Measurements from ENCODE around the gene SLC25A12.
"Not testable (repeated sequence)": the region's sequence is repeated elsewhere in the genome, so short reads cannot be mapped to it uniquely, and the experiment has no call there.

SLC25A12 gene

GRCh38 chr2:171913517-171913916 lies 19.5 kb upstream of the SLC25A12 start:
- no peak overlapping the region for H2AFZ ChIP-seq (ENCODE audit: low read length, unreplicated experiment)

DNA sequence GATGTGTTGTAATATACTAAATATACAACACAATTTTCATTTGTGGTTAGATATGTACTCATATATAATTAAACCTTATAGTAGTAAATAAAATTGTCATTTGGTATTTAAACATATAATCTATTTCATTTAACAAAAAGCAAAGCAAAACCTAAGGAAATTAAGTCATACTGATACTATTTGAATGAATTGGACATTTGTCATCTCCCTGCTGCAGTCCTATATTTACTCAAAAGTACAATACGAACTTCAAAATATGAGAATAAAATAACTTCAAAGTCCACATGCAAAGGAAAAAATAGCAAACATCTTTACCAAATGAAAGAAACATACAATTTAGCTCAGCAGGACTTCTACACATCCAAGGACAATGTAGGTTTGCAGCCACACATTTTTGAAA lies 16.4 kb upstream of the SLC25A12 start:
- Histone ChIP-seq H3K79me2 (ENCODE audit: control insufficient read depth, insufficient read depth, low read length, unreplicated experiment) (no peaks in the 10 kb centered on the region), H3K27ac (ENCODE audit: low read depth, low read length) (no peak overlapping the region), H3K36me3 (ENCODE audit: insufficient read depth, low read length) (no peaks in the 10 kb centered on the region), H3K27me3 (ENCODE audit: insufficient read depth, low read length) (no peaks in the 10 kb centered on the region), H2AFZ (ENCODE audit: low read length, unreplicated experiment) (no peak overlapping the region), H3K4me3 (ENCODE audit: low read depth, low read length) (no peak overlapping the region), H3K4me1 (ENCODE audit: control insufficient read depth, insufficient read depth, low read length, unreplicated experiment) (no peaks in the 10 kb centered on the region)

More at GRCh38 chr2:171913517-171913916, 19.5 kb upstream of the SLC25A12 start:
- Histone ChIP-seq H3K79me2 (ENCODE audit: control insufficient read depth, insufficient read depth, low read length, unreplicated experiment) (no peaks in the 10 kb centered on the region), H3K27ac (ENCODE audit: low read depth, low read length) (no peak overlapping the region), H3K27me3 (ENCODE audit: insufficient read depth, low read length) (no peaks in the 10 kb centered on the region), H3K4me1 (ENCODE audit: control insufficient read depth, insufficient read depth, low read length, unreplicated experiment) (no peaks in the 10 kb centered on the region), H3K4me3 (ENCODE audit: low read depth, low read length) (no peak overlapping the region), H3K36me3 (ENCODE audit: insufficient read depth, low read length) (no peaks in the 10 kb centered on the region)

GRCh38 chr2:171909266-171909665 lies 15.2 kb upstream of the SLC25A12 start:
- Histone ChIP-seq H3K4me1 (ENCODE audit: control insufficient read depth, insufficient read depth, low read length, unreplicated experiment) (no peaks in the 10 kb centered on the region), H3K27ac (ENCODE audit: low read depth, low read length) (no peak overlapping the region), H2AFZ (ENCODE audit: low read length, unreplicated experiment) (no peak overlapping the region), H3K36me3 (ENCODE audit: insufficient read depth, low read length) (no peaks in the 10 kb centered on the region), H3K27me3 (ENCODE audit: insufficient read depth, low read length) (no peaks in the 10 kb centered on the region), H3K4me3 (ENCODE audit: low read depth, low read length) (no peak overlapping the region), H3K79me2 (ENCODE audit: control insufficient read depth, insufficient read depth, low read length, unreplicated experiment) (no peaks in the 10 kb centered on the region)

DNA sequence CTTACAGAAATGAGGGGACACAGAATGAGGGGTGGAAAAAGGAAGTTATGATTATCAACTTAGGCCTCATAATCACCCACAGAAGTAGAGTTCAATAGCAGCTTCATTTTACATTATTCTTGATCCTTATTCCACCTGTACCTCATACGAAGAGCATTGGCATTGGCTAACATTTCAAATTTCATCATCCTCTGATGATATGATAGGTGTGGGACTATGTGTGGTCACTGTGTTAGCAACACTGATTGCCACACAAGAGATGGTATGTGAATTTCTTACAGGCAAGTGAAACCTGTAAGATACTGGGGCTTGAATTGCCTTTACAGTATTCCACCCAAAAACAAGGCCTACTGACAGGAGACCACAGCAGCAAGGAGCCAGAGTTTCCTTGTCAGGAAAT lies 14.2 kb upstream of the SLC25A12 start:
- H3K79me2 ChIP-seq (ENCODE audit: control insufficient read depth, insufficient read depth, low read length, unreplicated experiment): no peaks in the 10 kb centered on the region
- H2AFZ ChIP-seq (ENCODE audit: low read length, unreplicated experiment): no peak overlapping the region
- H3K4me1 ChIP-seq (ENCODE audit: control insufficient read depth, insufficient read depth, low read length, unreplicated experiment): no peaks in the 10 kb centered on the region
- no peak overlapping the region for H3K27ac ChIP-seq (ENCODE audit: low read depth, low read length)
- H3K36me3 ChIP-seq (ENCODE audit: insufficient read depth, low read length): no peaks in the 10 kb centered on the region
- no peaks in the 10 kb centered on the region for H3K27me3 ChIP-seq (ENCODE audit: insufficient read depth, low read length)
- H3K4me3 ChIP-seq (ENCODE audit: low read depth, low read length): no peak overlapping the region

DNA sequence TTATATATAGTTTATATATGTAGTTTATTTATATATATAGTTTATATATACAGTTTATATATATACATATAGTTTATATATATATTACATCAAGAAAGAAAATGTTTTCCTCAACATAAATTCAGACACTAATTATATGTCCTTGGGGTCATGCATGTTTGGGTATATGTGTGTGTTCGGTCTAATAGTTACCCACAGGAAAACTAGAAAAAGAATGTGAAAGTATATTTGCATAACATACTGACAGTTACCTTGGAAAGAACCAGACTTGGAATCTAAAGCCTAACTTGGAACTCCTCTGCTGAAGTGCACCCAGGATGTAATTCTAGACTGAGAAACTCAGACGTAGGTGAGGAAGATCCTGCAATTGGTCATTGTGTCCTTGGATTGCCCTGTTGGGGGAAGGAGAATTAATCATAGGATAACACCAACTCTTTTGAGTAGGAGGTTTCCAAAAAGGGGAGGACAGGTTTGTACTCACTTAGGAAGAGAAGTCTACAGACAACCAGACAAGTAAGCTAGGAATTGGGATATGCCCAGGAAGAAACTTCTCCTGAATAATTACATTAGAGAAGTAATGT lies 8.9 kb upstream of the SLC25A12 start:
- Histone ChIP-seq H3K27ac (ENCODE audit: low read depth, low read length) (no peak overlapping the region), H3K4me3 (ENCODE audit: low read depth, low read length) (no peak overlapping the region), H3K4me1 (ENCODE audit: control insufficient read depth, insufficient read depth, low read length, unreplicated experiment) (no peaks in the 10 kb centered on the region), H3K27me3 (ENCODE audit: insufficient read depth, low read length) (no peaks in the 10 kb centered on the region), H2AFZ (ENCODE audit: low read length, unreplicated experiment) (no peak overlapping the region), H3K79me2 (ENCODE audit: control insufficient read depth, insufficient read depth, low read length, unreplicated experiment) (no peaks in the 10 kb centered on the region), H3K36me3 (ENCODE audit: insufficient read depth, low read length) (no peaks in the 10 kb centered on the region)

DNA sequence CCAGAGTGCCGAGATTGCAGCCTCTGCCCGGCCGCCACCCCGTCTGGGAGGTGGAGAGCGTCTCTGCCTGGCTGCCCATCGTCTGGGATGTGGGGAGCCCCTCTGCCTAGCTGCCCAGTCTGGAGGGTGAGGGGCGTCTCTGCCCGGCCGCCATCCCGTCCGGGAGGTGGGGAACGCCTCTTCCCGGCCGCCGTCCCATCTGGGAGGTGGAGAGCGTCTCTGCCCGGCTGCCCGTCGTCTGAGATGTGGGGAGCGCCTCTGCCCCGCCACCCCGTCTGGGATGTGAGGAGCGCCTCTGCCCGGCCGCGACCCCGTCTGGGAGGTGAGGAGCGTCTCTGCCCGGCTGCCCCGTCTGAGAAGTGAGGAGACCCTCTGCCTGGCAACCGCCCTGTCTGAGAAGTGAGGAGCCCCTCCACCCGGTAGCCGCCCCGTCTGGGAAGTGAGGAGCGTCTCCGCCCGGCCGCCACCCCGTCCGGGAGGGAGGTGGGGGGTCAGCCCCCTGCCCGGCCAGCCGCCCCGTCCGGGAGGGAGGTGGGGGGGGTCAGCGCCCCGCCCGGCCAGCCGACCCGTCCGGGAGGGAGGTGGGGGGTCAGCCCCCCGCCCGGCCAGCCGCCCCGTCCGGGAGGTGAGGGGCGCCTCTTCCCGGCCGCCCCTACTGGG lies 5.7 kb upstream of the SLC25A12 start:
- H3K79me2 ChIP-seq (ENCODE audit: control insufficient read depth, insufficient read depth, low read length, unreplicated experiment); H3K4me1 ChIP-seq (ENCODE audit: control insufficient read depth, insufficient read depth, low read length, unreplicated experiment); H3K4me3 ChIP-seq (ENCODE audit: low read depth, low read length); H3K36me3 ChIP-seq (ENCODE audit: insufficient read depth, low read length); H3K27ac ChIP-seq (ENCODE audit: low read depth, low read length); H3K27me3 ChIP-seq (ENCODE audit: insufficient read depth, low read length); H2AFZ ChIP-seq (ENCODE audit: low read length, unreplicated experiment): not testable (repeated sequence)

- no peaks in the 10 kb centered on the region for H3K36me3 ChIP-seq (ENCODE audit: insufficient read depth, low read length)
- peaks cover 16% of the 10 kb centered on the region for H3K4me1 ChIP-seq (ENCODE audit: control insufficient read depth, insufficient read depth, low read length, unreplicated experiment)
- H3K4me3 ChIP-seq (ENCODE audit: low read depth, low read length): no peak overlapping the region
- no peak overlapping the region for H2AFZ ChIP-seq (ENCODE audit: low read length, unreplicated experiment)
- H3K79me2 ChIP-seq (ENCODE audit: control insufficient read depth, insufficient read depth, low read length, unreplicated experiment): peaks cover 11% of the 10 kb centered on the region
- no peak overlapping the region for H3K27ac ChIP-seq (ENCODE audit: low read depth, low read length)
- no peaks in the 10 kb centered on the region for H3K27me3 ChIP-seq (ENCODE audit: insufficient read depth, low read length)
Measured at GRCh38 chr2:171895786-171896185, 1.7 kb upstream of the SLC25A12 start.

- peaks cover 16% of the 10 kb centered on the region for H3K4me1 ChIP-seq (ENCODE audit: control insufficient read depth, insufficient read depth, low read length, unreplicated experiment)
- no peaks in the 10 kb centered on the region for H3K27me3 ChIP-seq (ENCODE audit: insufficient read depth, low read length)
- peak overlapping the region; percentile 89 for H3K4me3 ChIP-seq (ENCODE audit: low read depth, low read length)
- H3K79me2 ChIP-seq (ENCODE audit: control insufficient read depth, insufficient read depth, low read length, unreplicated experiment): peaks cover 11% of the 10 kb centered on the region
- peak overlapping the region; percentile 53 for H3K27ac ChIP-seq (ENCODE audit: low read depth, low read length)
- peak overlapping the region; percentile 68 for H2AFZ ChIP-seq (ENCODE audit: low read length, unreplicated experiment)
- H3K36me3 ChIP-seq (ENCODE audit: insufficient read depth, low read length): no peaks in the 10 kb centered on the region
Measured at GRCh38 chr2:171894612-171894947, 536 bp upstream of the SLC25A12 start.

- H3K36me3 ChIP-seq (ENCODE audit: insufficient read depth, low read length): no peaks in the 10 kb centered on the region
- H3K27ac ChIP-seq (ENCODE audit: low read depth, low read length): no peak overlapping the region
- peaks cover 16% of the 10 kb centered on the region for H3K4me1 ChIP-seq (ENCODE audit: control insufficient read depth, insufficient read depth, low read length, unreplicated experiment)
- H3K79me2 ChIP-seq (ENCODE audit: control insufficient read depth, insufficient read depth, low read length, unreplicated experiment): peaks cover 11% of the 10 kb centered on the region
- H3K4me3 ChIP-seq (ENCODE audit: low read depth, low read length): peak overlapping the region; percentile 89
- H3K27me3 ChIP-seq (ENCODE audit: insufficient read depth, low read length): no peaks in the 10 kb centered on the region
- H2AFZ ChIP-seq (ENCODE audit: low read length, unreplicated experiment): peak overlapping the region; percentile 58
Measured at GRCh38 chr2:171893196-171893823, 734 bp downstream of the SLC25A12 start.

GRCh38 chr2:171889808-171890207 lies 4.2 kb downstream of the SLC25A12 start:
- H3K79me2 ChIP-seq (ENCODE audit: control insufficient read depth, insufficient read depth, low read length, unreplicated experiment): peaks cover 11% of the 10 kb centered on the region

GRCh38 chr2:171889333-171889732 lies 4.7 kb downstream of the SLC25A12 start:
- Histone ChIP-seq H3K27me3 (ENCODE audit: insufficient read depth, low read length) (no peaks in the 10 kb centered on the region), H3K4me1 (ENCODE audit: control insufficient read depth, insufficient read depth, low read length, unreplicated experiment) (peaks cover 9% of the 10 kb centered on the region), H2AFZ (ENCODE audit: low read length, unreplicated experiment) (no peak overlapping the region), H3K27ac (ENCODE audit: low read depth, low read length) (no peak overlapping the region), H3K79me2 (ENCODE audit: control insufficient read depth, insufficient read depth, low read length, unreplicated experiment) (peaks cover 11% of the 10 kb centered on the region), H3K36me3 (ENCODE audit: insufficient read depth, low read length) (no peaks in the 10 kb centered on the region), H3K4me3 (ENCODE audit: low read depth, low read length) (no peak overlapping the region)

More at GRCh38 chr2:171889808-171890207, 4.2 kb downstream of the SLC25A12 start:
- no peaks in the 10 kb centered on the region for H3K27me3 ChIP-seq (ENCODE audit: insufficient read depth, low read length)
- no peak overlapping the region for H3K4me3 ChIP-seq (ENCODE audit: low read depth, low read length)
- peaks cover 13% of the 10 kb centered on the region for H3K4me1 ChIP-seq (ENCODE audit: control insufficient read depth, insufficient read depth, low read length, unreplicated experiment)
- H3K36me3 ChIP-seq (ENCODE audit: insufficient read depth, low read length): no peaks in the 10 kb centered on the region
- H3K27ac ChIP-seq (ENCODE audit: low read depth, low read length): no peak overlapping the region
- H2AFZ ChIP-seq (ENCODE audit: low read length, unreplicated experiment): no peak overlapping the region

All from ACC112 (cell line).